Measurements from ENCODE around the gene IQUB. TPM values are rescaled to one million over a fixed set of nuclear protein-coding genes. Genes with fewer than 3 reads are reported as not detected.
A peak's percentile ranks its signal among the peaks of the same experiment; 100 is the strongest.
"Not testable (repeated sequence)": the region's sequence is repeated elsewhere in the genome, so short reads cannot be mapped to it uniquely, and the experiment has no call there.

Gene IQUB
- total RNA-seq, 2 donors from 2014 or later, result 1.3 to 1.6 TPM

GRCh38 chr7:123423622-123424021, 110.8 kb downstream of the IQUB start:
- H3K27ac ChIP-seq, result no peak overlapping the region
- WGBS, 2 donors, result 70 to 71% methylated on average over 2 of the region's 2 CpGs
- ATAC-seq, result no peak

GRCh38 chr7:123417580-123417979, 116.8 kb downstream of the IQUB start:
- Histone ChIP-seq H3K9me3 (peaks cover 0 to 14% (median 0%) of the 10 kb centered on the region in 3 donors), H3K36me3 (replicated peaks in 1 of 2; ENCODE audit: insufficient read depth in 1 of 2, low read depth in 2 of 2) (no peaks in the 10 kb centered on the region), H3K4me1 (no peaks in the 10 kb centered on the region), H3K4me3 (no peak overlapping the region), H3K27ac (no peak overlapping the region), H3K27me3 (no peaks in the 10 kb centered on the region)
- no peak for ATAC-seq
- intact Hi-C loops (cut with DNase I), result no loop called here
- no peak for DNase-seq
- TF ChIP-seq CTCF (IDR thresholded peaks at IDR 0.05) (no peak), POLR2A (IDR thresholded peaks at IDR 0.05) (no peak)
- 79% methylated on average over 2 of the region's 2 CpGs for whole genome bisulfite sequencing, 2 donors

More at GRCh38 chr7:123423622-123424021, 110.8 kb downstream of the IQUB start:
- Histone ChIP-seq H3K9me3 (peaks cover 0 to 10% (median 0%) of the 10 kb centered on the region in 3 donors), H3K4me3 (no peak overlapping the region), H3K27me3 (no peaks in the 10 kb centered on the region), H3K4me1 (no peaks in the 10 kb centered on the region), H3K36me3 (replicated peaks in 1 of 2; ENCODE audit: insufficient read depth in 1 of 2, low read depth in 2 of 2) (no peaks in the 10 kb centered on the region)
- intact Hi-C loops (cut with DNase I), result no loop called here
- no peak for TF ChIP-seq POLR2A (IDR thresholded peaks at IDR 0.05)
- TF ChIP-seq CTCF (IDR thresholded peaks at IDR 0.05), result no peak
- no peak for DNase-seq

GRCh38 chr7:123415625-123416024, 118.8 kb downstream of the IQUB start:
- Histone ChIP-seq H3K9me3 (peaks cover 0 to 13% (median 0%) of the 10 kb centered on the region in 3 donors), H3K27me3 (no peaks in the 10 kb centered on the region), H3K27ac (no peak overlapping the region), H3K4me1 (peaks cover 6% of the 10 kb centered on the region), H3K4me3 (no peak overlapping the region), H3K36me3 (replicated peaks in 1 of 2; ENCODE audit: insufficient read depth in 1 of 2, low read depth in 2 of 2) (no peaks in the 10 kb centered on the region)
- ATAC-seq, result no peak
- 33 to 76% methylated on average over 1 of the region's 1 CpG for WGBS, 2 donors
- no peak for TF ChIP-seq CTCF (IDR thresholded peaks at IDR 0.05)
- TF ChIP-seq POLR2A (IDR thresholded peaks at IDR 0.05), result no peak
- intact Hi-C loops (cut with DNase I), result no loop called here
- no peak for DNase-seq

- ATAC-seq, result peak; percentile 96
Measured at GRCh38 chr7:123410273-123410904, 124.0 kb downstream of the IQUB start.

DNA sequence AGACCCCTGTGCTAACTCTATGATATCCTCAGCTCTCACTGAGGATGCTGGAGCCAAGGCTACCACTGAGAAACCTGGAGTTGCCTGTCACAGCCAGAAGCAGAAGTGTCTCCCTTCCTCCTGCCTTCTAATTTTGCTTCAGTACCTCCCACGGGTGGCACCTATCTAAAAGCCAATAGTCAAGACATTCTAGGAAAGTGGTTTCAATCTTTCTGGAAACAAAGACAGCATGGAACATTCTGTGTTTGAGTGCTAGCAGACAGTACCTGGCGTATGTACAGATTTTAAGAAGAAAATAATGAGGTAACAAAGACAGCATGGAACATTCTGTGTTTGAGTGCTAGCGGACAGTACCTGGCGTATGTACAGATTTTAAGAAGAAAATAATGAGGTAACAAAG, 126.4 kb downstream of the IQUB start:
- intact Hi-C loops (cut with DNase I); DNase-seq; H3K27ac ChIP-seq; H3K9me3 ChIP-seq; H3K27me3 ChIP-seq; H3K36me3 ChIP-seq (replicated peaks in 1 of 2; ENCODE audit: insufficient read depth in 1 of 2, low read depth in 2 of 2); ATAC-seq; H3K4me3 ChIP-seq: not testable (repeated sequence)
- H3K4me1 ChIP-seq, result peaks cover 12% of the 10 kb centered on the region
- 82% methylated on average over 4 of the region's 4 CpGs for WGBS, 2 donors

More at GRCh38 chr7:123410273-123410904, 124.0 kb downstream of the IQUB start:
- H3K36me3 ChIP-seq (replicated peaks in 1 of 2; ENCODE audit: insufficient read depth in 1 of 2, low read depth in 2 of 2), result no peaks in the 10 kb centered on the region
- 21 to 30% methylated on average over 1 of the region's 1 CpG for WGBS, 2 donors
- H3K9me3 ChIP-seq, result no peaks in the 10 kb centered on the region
- DNase-seq, result peak in 3 of 4 donors; percentile 21 to 40 (median 24)
- H3K4me3 ChIP-seq, result no peak overlapping the region
- H3K27me3 ChIP-seq, result no peaks in the 10 kb centered on the region
- intact Hi-C loops (cut with DNase I), result no loop called here
- H3K27ac ChIP-seq, result no peak overlapping the region
- H3K4me1 ChIP-seq, result peaks cover 12% of the 10 kb centered on the region
- TF ChIP-seq POLR2A (IDR thresholded peaks at IDR 0.05), result no peak
- TF ChIP-seq CTCF (IDR thresholded peaks at IDR 0.05), result no peak

Small RNA genes lying within 50 kb of the gene (small RNA-seq; reads per million reads assigned to genes)
- not detected for gene RNU6-296P

Other genes starting within 250 kb of the IQUB start
- 10 to 100 TPM; 33.3 to 50.6 TPM for gene NDUFA5, start 23.2 kb upstream of the IQUB start, total RNA-seq
- not detected for gene ASB15, start 67.2 kb upstream of the IQUB start, total RNA-seq
- not detected for gene LMOD2, start 121.3 kb upstream of the IQUB start, total RNA-seq
- gene WASL, start 214.4 kb upstream of the IQUB start, total RNA-seq, result 10 to 100 TPM; 12.9 to 20.5 TPM

All from body of pancreas (tissue), 4 donors.